Measurements from ENCODE around the gene RNF130.
"Not testable (repeated sequence)": the region's sequence is repeated elsewhere in the genome, so short reads cannot be mapped to it uniquely, and the experiment has no call there.

Gene RNF130

DNA sequence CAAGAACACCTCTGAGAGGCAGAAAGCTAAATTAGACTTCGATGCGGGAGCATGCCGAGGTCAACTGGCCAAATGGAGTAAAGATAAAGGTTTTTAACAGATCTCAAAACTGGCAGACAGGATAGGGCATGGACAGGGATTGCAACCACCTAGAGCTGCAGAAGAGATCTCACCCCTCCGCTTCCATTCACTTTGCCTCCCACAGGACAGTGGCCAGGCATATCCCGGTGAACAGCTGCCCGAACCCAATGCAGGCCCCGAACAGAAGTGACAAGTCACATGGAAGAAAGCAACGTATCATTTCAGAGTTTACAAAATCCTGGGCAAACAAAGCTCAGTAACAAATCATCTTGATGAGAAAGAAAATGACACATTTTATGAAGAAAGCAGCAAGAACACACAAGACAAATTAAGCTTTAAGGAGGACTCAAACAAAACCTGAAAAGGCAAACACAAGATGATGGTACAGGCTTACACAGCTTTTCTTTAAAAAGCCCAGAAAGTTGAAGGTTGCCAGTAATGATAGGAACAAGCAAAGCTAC, 18.4 kb downstream of the RNF130 start:
- DNase-seq: no peak

DNA sequence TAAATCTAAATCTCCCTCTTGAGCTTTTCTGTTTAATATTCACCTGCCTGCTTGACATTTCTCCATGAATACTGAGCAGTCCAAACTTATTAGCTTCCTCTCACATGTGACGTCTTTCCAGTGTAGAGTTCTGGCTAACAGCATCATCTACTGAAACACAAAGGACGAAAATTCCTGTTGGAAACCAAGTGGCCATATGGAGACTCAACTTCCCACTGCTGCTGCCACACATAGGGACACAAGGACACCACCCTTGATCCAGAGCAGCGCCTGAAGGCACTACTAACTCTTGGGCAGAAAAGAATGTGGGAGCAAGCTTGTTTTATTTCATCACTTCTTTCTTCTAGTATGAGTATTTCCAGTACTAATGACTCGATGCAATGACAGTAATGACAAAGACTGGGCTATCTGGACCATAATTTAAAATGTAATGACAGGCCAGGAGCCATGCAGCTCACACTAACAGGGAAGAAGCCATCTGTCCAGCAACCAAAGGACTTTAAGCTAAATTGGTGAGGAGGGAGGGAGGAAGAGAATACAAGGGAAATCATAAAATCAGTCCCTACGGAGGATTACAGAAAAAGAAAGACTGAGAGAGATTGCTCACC, 19.2 kb downstream of the RNF130 start:
- no peak for DNase-seq

DNA sequence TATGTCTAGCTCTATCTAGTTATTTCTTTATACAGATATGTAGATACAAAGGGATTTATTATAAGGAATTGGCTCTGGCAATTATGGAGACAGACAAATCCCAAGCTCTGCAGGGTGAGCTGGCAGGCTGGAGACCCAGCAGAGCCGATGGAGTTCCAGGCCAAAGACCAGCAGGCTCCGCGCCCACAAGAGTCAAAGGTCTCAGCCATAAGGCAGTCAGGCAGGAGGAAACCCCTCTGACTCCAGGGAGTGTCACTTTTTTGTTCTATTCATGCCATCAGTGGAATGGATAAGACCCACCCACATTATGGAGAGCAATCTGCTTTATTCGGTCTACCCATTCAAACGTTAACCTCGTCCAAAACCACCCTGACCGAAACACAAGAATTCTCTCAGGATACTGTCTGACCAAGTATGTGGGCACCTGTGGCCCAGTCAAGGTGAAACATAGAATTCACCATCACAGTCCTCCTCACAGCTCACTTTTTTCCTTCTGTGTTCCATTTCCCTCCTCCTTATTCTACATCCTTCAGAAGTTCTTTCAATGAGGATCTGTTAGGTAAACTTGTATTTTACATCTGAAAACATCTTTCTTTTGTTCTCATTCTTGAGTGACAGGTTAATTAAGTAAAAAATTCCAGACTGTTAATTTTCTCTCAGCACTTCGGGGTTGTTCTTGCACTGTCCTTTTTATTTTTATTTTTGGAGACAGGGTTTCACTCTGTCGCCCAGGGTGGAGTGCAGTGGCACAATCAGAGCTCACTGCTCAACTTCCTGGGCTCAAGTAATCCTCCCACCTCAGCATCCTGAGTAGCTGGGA, 21.2 kb downstream of the RNF130 start:
- no peak for DNase-seq

DNA sequence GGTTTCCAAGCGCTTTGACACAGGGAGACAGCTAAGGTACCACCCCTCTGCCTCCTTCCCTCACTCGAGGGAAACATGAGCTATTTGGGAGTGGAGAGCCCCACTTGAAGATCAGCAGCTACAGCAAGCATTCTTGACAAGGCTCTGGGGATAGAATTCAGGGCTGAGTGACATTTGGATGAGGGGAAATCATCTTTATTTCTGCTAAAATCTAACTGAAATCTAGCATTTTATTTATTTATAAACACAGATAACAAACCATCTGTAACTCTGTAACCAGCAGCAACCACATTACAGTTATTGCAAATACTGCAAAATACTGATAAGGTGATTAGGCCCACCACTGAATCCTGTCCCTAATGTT, 22.4 kb downstream of the RNF130 start:
- DNase-seq: no peak

DNA sequence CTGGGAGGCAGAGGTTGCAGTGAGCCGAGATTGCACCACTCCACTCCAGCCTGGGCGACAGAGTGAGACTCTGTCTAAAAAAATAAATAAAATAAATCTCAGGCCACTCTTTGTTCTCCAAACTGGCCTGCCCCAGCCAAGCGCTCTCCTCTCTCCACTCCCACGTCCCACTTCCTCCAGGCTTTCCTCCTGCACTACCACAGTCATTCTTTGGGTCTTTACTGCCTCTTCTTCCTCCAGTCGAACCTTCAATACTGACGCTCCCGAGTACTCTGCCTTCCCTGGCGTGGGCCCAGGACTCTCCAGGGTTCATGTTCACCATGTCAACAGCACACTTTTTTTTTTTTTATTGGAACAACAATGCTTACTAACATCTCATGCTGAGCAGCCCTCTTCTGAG, 23.9 kb downstream of the RNF130 start:
- no peak for DNase-seq

DNA sequence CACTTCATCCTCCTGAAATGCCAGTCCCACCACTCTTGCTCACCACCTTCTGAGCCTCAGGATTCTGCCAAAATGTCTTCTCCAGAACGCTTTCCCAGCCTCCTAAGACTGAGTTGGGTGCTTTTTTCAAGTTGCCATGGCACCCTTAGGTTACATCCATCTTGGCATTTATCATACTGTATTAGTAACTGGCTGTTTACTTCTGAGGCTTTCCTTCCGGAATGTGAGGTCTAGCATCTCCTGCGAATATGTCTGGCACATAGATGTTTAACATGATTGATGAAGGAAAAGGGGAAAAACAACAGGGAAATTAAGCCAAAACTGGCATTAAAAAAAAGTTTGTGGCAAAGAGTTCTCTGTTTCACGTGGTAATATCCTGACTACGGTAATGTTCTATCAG, 24.9 kb downstream of the RNF130 start:
- no peak for DNase-seq

DNA sequence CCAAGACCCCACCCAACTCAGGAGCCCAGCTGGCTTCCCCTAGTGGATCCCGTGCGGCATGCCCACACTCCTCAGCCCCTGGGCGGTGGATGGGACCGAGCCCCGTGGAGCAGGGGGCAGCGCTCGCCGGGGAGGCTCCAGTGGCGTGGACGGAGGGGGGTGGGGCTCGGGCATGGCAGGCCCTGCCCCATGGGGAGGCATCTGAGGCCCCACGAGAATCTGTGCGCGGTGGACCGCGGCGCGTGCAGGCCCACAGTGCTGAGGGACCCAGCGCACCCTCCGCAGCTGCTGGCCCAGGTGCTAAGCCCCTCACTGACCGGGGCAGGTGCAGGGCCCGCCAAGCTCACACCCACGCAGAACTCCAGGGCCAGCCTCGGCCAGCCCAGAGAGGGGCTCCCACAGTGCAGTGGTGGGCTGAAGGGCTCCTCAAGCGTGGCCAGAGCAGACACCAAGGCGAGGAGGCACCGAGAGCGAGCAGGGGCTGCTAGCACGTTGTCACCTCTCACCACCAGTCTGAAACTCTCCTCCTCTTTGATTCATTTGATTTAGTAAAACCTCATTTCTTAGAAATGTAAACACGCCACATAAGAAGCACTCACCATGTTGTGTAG, 25.6 kb downstream of the RNF130 start:
- no peak for DNase-seq

DNA sequence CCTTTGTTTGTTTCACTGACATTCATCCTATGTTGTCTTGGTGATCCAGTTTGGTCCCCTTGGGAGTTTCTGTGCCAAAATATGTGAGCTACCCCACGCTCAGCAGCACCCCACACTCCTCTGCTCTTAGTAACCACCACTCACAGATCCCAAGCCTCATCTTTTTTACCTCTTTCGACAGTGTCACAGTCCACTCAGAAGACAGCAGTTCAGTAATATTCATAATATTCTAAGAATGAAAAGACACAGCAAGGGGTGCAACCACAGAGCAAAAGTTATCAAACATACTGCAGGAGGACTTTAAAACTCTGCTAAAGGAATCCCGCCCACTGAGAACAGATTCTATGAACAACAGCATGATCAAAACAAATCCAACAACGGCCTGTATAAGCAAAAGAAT, 28.2 kb downstream of the RNF130 start:
- DNase-seq: no peak

DNA sequence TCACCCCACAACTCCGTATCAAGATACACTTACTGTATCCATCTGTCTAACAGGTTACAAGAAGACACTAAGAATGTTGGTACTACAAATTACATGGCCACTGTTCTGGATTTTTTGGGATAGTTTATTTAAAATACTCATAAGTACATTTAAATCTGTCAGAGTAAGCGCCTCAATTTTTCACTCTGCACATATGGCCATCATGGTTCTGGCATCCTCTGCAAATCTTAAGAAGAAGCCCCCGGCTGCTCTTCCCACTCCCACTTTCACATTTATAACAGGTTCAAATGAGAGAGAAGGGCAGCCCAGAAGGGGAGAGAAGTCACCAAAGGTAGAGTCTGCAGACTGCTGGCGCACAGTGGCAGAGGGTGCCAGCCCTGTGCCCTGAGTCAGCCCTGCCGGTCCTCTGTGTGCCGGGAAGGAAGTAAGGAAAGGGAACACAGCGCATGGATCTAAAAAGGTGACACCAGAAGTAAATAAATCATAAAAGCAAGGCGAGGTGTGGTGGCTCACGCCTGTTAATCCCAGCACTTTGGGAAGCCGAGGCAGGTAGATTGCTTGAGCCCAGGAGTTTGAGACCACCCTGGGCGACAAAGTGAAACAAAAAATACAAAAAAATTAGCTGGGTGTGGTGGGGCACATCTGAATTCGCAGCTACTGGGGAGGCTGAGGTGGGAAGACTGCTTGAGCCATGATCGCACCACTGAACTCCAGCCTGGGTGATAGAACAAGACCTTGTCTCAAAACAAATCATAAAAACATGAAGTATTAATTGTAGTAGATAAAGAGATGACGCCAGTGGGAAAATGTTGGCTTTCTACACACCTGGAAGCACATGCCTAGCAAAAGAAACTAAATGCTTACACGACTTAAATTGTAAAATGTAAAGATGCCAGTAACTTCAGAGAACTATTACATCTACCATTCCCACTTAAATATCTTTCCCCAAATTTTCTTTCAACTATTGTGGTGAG, 30.0 kb downstream of the RNF130 start:
- no peak for DNase-seq

DNA sequence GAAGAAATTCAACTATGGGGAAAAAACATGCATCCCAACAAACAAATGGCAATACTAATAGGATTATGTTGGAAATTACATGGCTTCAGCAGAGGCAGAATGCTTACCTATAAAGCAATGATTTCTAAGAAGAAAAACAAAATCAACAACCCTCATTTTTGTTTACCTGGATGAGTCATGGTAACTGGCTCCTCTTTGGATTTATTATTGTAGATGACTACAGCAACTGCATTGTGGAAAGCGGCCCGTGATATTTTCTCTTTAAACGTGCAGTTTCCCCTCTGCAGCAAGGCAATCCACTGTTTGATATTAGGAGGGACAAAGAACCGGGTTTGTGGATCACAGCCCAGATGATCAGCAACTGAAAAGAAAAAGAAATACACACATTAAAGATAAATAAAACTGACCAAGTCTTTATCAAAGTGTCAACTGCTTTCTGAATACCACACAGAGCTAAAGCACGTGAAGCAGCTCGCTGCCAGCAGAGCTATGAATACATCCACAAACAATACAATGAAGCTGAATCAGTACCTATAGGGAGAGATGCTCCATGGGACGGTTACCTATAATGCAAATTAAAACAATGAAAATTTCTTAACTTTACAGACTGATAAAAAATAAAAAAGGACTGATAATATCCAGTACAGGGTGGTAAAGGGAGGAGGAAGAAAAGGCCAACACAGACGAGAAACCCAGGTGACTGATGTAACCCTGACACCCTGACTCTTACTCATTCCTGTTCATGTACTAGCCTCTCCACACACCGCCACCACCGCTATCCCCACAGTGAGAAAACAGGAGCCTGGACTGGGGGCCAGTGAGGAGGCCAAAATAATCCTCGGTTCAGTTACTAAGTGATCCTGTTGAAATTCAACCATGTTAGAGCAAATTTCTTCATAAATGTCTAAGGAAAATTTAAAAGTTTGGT, 31.0 kb downstream of the RNF130 start:
- no peak for DNase-seq

DNA sequence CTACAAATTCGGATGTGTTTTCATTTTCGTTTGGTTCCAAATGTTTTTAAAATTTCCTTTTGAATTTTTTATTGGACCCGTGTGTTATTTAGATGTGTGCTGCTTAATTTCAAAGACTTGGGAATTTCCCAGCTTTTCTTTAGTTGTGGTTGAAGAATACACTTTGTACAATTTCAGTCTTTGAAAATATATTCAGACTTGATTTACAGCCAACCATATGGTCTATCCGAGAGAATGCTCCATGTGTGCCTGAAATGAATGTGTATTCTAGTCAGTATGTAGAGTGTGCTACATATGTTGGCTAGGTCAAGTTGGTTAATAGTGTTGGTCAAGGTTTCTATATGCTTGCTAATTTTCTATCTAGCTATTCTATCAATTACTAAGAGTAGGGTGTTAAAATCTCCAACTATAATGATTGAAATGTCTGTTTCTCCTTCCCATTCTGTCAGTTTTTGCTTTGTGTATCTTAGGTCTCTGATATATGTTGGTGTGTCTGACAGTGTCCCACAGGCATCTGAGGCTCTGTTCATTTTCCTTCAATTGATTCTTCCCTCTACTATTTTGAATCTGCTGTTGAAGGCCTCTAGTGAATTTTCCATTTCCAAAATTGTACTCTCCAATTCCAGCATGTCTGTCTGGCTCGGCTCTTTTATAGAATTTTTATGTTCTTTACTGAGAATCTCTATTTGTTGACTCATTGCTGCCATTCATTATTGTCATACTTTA, 36.2 kb downstream of the RNF130 start:
- no peak for DNase-seq

DNA sequence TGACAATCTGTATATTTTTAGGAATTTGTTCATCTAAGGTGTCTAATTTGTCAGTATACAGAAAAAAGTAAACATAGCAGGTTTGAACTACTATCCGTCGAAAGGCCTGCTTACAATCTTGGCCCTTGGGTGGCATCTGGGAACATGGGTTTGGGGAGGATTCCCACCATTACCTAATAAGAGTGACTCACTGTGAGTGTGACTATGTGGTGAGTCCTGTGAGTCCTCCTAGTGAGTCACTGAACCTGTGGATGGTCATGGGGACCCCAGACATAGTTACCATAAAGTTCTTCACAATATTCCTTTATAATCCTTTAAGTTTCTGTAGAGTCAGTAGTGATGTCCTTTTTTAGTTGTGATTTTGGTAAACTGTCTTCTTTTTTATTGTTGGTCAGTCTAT, 37.0 kb downstream of the RNF130 start:
- no peak for DNase-seq

DNA sequence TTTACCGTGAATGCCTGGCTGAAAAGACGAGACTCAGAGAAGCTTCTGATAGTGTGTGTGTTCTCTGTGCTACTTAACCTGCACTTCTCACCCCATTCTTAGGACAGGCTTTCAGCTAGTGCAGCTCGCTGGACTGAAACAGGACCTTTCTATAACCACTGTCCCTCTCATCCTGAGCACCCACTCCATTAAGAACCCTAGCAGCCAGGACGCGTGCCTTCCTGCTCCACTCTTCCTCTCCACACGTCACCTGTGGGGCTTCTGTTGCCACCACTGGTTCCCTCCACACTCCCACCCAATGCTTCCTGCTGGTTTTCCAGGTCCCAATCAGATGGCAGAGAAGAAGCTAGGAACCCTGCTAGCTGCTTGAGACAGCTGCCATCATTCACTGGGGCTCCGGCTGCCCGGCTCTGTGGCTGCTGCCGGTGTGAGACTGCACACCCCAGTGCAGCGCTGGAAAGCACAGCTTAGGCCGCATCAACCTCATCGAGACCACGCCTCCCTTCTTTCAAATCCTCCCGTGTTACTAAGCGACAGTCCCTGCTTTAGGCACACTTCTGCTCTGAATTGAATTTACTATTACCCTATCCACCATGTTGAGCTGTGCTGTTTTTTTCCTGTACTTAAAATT, 44.0 kb downstream of the RNF130 start:
- no peak for DNase-seq

DNA sequence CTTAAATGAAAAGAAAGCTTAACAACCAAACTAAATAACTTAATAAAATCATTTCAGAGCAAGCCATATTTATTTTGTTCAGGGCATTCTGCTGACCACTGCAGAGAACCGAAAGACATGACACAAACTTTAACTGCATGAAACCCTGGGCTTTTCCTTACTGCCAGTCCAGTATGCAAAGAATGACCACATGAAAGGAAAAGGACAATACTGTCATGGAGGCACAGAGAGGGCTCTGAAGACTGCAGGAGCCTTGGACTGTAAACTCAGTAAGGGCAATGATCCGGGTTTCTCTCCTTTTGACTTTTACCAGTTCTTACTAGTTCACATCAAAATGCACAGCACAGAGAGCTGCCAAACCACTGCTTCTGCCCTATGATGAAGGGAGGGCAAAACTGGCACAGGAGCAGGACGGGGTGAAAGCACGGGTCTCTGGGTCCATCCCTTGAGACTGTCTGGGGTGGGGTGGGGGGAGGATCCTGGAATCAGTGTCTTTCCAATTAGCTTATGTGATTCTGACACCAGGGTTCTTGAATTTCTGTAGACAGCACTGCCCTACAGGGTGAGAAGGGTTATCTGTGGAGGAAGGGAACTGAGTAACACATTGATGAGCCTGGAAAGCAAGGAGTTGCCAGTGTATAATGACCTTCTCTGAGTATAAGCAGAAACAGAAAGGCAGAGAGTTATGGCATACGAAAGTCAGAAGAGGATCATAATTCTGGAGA, 44.7 kb downstream of the RNF130 start:
- DNase-seq: no peak

DNA sequence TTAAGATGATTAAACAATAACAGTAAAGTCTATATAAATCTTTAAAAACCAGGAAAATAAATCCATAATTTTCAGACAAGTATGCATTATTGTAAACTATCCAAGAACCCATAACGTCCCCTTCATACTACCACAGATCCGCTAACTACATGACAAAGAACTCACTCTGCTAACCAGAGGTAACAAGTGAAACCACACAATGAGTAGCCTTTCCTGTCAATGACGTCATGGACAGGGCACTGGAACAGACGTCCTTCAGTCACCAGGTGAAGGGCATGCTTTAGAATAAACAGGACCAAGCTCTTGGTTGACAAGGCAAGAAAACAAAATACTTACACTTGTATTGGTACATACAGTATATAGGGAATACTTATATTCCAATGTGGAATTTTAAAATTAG, 45.2 kb downstream of the RNF130 start:
- no peak for DNase-seq

DNA sequence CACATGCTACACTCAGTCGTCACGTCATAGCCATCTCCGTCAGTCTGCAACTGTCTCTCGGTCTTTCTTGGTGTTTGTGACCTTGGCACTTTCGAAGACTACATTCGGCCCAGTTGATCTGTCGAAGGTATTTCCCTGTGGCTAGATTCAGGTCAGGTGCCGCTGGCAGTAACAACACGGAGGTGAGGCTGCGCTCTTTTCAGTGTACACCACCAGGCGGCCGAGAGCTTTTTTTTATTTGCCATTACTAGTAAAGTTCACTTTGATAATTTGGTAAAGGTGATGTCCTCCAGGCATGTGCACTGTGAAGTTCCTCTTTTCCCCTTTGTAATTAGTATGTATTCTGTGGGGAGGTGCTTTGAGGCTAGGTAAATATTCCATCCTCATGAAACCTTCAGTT, 49.7 kb downstream of the RNF130 start:
- no peak for DNase-seq

DNA sequence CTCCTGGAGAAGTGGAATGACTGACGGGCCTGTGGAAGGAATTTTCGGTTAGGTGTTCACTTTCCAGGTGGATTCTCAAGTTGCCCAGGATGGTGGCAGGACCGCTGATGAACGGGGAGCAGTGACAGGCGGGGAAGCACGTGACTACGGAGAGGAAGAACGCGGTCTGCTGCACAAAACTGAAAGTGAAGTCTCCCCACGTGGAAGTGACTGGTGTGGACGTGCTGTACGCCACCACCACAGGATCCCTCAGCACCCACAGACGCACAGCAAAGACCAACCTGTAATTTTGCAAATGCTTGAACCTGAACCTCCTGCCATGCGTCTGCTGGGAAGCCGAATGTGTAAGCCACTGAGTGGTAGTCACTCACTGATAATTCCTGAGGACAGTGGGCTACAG, 51.4 kb downstream of the RNF130 start:
- peak; percentile 11 for DNase-seq

DNA sequence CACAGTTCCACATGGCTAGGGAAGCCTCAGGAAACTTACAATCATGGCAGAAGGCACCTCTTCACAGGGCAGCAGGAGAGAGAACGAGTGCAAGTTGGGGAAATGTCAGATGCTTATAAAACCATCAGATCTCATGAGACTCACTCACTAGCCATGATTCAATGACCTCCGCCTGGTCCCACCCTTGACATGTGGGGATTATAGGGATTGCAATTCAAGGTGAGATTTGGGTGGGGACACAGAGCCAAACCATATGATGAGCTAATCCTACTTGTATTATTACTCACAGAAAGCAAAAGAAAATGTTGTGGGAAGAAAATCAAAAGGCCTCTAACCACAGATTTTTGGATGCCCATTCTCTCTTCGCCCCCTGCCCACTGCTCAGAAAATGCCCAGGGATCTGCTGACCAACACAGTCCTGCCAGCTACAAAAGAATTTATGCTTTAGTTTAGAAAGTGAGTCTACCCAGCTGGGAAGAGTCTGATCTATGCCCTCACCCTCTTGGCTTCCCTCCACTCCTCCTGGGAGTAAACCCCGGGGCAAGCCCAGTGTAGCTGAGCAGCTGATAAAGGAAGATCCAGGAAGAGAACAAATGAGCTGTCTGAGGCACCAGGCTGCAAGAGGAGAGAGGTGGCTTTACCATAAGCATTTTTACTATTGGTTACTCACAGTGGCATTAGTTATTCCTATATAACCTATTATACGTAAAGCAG, 53.1 kb downstream of the RNF130 start:
- no peak for DNase-seq

DNA sequence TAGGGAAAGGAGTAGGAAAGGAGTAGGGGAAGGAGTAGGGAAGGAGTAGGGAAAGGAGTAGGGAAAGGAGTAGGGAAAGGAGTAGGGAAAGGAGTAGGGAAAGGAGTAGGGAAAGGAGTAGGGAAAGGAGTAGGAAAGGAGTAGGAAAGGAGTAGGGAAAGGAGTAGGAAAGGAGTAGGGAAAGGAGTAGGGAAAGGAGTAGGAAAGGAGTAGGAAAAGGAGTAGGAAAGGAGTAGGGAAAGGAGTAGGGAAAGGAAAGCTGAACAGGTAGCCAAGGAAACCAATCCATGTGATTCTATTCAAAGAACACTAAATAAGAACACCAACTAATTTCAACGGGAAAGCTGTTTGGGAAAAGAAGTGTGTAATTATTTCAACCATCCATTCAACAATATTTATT, 56.0 kb downstream of the RNF130 start:
- not testable (repeated sequence) for DNase-seq

Measured in CD4-positive, alpha-beta T cell treated with Interleukin-21 for 1 hour (primary cell).